Measurements from ENCODE around the gene MAP7D3.
"Not testable (repeated sequence)": the region's sequence is repeated elsewhere in the genome, so short reads cannot be mapped to it uniquely, and the experiment has no call there.

The MAP7D3 gene, protein sequence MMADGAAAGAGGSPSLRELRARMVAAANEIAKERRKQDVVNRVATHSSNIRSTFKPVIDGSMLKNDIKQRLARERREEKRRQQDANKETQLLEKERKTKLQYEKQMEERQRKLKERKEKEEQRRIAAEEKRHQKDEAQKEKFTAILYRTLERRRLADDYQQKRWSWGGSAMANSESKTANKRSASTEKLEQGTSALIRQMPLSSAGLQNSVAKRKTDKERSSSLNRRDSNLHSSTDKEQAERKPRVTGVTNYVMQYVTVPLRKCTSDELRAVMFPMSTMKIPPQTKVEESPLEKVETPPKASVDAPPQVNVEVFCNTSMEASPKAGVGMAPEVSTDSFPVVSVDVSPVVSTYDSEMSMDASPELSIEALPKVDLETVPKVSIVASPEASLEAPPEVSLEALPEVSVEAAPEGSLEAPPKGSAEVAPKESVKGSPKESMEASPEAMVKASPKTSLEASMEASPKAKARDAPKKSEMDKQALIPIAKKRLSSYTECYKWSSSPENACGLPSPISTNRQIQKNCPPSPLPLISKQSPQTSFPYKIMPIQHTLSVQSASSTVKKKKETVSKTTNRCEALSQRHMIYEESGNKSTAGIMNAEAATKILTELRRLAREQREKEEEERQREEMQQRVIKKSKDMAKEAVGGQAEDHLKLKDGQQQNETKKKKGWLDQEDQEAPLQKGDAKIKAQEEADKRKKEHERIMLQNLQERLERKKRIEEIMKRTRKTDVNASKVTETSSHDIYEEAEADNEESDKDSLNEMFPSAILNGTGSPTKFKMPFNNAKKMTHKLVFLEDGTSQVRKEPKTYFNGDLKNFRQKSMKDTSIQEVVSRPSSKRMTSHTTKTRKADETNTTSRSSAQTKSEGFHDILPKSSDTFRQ

DNA sequence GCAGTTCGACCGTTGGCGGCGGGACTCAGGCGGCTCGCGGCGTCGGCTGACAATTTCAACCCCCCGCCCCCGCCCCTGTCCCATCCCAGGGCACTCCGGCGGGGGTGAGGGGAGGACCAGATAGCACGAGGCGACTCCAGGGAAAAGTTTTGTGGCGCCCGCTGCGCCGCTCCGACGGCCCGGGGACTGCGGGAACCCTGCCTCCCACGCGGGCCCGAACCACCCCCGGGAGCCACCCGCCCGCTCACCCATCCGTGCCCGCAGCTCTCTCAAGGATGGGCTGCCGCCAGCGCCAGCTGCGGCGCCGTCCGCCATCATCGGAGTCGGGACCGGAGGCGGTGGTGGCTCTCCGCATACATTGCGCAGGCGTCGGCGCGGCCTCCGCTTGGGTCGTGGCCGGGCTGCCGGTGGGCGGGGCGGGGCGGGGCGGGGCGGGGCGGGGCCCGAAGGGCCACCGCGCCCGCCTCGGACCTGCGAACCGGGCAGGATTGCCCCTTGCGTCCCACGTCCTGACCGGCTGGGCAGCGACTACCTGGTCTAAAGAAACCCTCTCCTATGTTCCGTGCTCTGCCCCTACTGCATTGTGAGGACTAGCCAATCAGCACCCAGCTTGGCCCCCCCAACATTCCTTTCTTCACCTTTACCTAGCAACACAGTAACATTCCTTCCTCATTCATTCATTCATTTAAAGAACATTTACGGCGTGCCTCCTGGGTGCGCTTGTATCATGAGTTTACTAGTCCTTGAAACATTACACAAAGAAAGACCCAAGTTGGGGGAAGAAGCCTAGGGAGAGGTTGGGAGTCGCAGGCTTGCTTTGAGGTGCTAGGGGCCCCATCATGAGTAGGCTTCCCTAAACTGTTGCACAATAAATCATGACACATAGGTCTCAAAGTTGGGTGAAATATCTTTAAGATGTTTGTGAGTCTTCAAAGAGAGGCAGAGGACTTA, at the start of gene MAP7D3:
TSS of gene MAP7D3 (minus strand) at position 360 of the 951 bp plus-strand sequence. CDS start at position 318, 42 bp downstream.
- Histone ChIP-seq H3K9ac (ENCODE audit: low read length) (peak within 1 kb of the TSS; percentile 86), H3K9me3 (ENCODE audit: control insufficient read depth, low read length) (no peaks in the 10 kb centered on the region), H3K36me3 (ENCODE audit: control insufficient read depth, insufficient read depth, low read length, severe bottlenecking) (no peaks in the 10 kb centered on the region), H3K4me1 (ENCODE audit: control insufficient read depth, insufficient read depth, low read length) (peaks cover 12% of the 10 kb centered on the region), H3K4me3 (ENCODE audit: low read length) (peak within 1 kb of the TSS; percentile 85), H3K27me3 (replicated peaks; ENCODE audit: control insufficient read depth, insufficient read depth, low read length) (peaks cover 7% of the 10 kb centered on the region)
- peak; percentile 79 for DNase-seq (ENCODE audit: low read depth)

DNA sequence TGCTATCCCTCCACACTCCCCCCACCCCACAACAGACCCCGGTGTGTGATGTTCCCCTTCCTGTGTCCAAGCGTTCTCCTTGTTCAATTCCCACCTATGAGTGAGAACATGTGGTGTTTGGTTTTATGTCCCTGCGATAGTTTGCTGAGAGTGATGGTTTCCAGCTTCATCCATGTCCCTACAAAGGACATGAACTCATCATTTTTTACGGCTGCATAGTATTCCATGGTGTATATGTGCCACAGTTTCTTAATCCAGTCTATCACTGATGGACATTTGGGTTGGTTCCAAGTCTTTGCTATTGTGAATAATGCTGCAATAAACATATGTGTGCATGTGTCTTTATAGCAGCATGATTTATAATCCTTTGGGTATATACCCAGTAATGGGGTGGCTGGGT, 49.5 kb upstream of the MAP7D3 start, which contains the start of gene ADGRG4:
TSS of gene ADGRG4 (plus strand) at position 243 of the 400 bp plus-strand sequence. CDS start 7,815 bp downstream, outside the sequence.
- peaks cover 27% of the 10 kb centered on the region for H3K27me3 ChIP-seq (replicated peaks; ENCODE audit: control insufficient read depth, insufficient read depth, low read length)

DNA sequence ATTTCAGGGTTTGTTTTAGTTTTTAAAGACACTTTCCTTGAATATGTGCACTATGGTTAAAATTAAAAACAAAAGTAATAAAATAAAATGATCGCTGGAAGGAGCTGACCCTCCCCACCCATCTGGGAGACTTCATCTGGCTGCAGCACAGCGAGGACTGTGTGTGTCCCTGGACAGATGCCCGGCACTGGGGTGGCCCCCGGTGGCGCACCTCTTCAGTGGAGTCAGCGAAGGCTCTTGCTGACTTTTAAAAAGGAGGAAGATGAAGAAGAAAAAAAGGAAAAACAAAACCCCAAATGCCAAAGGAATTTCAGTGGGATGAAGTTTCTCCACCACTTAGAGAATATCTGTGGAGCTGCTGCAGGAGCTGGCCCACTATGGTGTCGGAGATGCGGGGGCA, 44.2 kb upstream of the MAP7D3 start:
- Histone ChIP-seq H3K4me3 (ENCODE audit: low read length) (no peak overlapping the region), H3K9me3 (ENCODE audit: control insufficient read depth, low read length) (no peaks in the 10 kb centered on the region), H3K36me3 (ENCODE audit: control insufficient read depth, insufficient read depth, low read length, severe bottlenecking) (no peaks in the 10 kb centered on the region), H3K27me3 (replicated peaks; ENCODE audit: control insufficient read depth, insufficient read depth, low read length) (peaks cover 22% of the 10 kb centered on the region), H3K4me1 (ENCODE audit: control insufficient read depth, insufficient read depth, low read length) (no peaks in the 10 kb centered on the region), H3K9ac (ENCODE audit: low read length) (no peak overlapping the region)
- DNase-seq (ENCODE audit: low read depth): no peak

More for the DNA sequence above, 49.5 kb upstream of the MAP7D3 start, which contains the start of gene ADGRG4:
- H3K9ac ChIP-seq (ENCODE audit: low read length); H3K4me3 ChIP-seq (ENCODE audit: low read length); H3K36me3 ChIP-seq (ENCODE audit: control insufficient read depth, insufficient read depth, low read length, severe bottlenecking); H3K9me3 ChIP-seq (ENCODE audit: control insufficient read depth, low read length); H3K4me1 ChIP-seq (ENCODE audit: control insufficient read depth, insufficient read depth, low read length); DNase-seq (ENCODE audit: low read depth): not testable (repeated sequence)

DNA sequence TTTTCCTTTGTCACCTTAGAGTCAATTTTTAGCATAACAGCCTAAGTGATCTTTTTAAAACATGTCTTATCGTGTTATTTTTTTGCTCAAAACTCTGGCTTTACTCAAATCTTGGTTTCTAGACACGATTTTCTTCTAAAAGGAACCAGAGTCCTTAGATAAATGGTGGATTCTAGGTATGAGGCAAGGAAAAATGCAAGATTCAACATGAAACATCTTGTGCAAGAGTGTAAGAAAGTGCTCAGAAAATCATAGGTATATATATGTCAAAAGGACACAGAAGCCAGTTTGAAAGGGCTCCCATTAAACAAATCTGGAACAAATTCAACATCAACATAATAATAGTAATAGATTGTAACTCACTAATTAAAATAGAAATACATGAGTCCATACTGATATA, 41.5 kb upstream of the MAP7D3 start:
- no peaks in the 10 kb centered on the region for H3K4me1 ChIP-seq (ENCODE audit: control insufficient read depth, insufficient read depth, low read length)

DNA sequence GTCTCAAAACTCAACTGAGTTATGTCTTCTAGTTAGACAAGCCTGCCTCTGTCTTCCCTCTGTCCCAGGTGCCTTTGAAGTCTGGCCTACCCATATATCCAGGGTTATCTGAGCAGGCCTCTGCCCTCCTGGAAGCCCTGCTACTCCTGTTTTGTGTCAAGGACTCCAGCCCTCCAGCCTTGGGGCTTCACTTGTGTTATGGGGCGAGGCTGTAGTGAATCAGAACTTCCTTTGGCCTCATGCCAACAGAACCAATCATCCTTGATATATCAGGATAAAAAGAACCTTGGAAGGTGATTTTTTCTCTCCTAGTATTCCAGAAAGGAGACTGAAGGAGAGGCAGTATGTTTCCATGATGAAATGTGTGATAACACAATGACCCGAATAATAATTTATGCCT, 40.6 kb upstream of the MAP7D3 start:
- no peak for DNase-seq (ENCODE audit: low read depth)
- no peaks in the 10 kb centered on the region for H3K4me1 ChIP-seq (ENCODE audit: control insufficient read depth, insufficient read depth, low read length)
- peaks cover 26% of the 10 kb centered on the region for H3K27me3 ChIP-seq (replicated peaks; ENCODE audit: control insufficient read depth, insufficient read depth, low read length)
- H3K36me3 ChIP-seq (ENCODE audit: control insufficient read depth, insufficient read depth, low read length, severe bottlenecking): no peaks in the 10 kb centered on the region
- peaks cover under 1% of the 10 kb centered on the region for H3K9me3 ChIP-seq (ENCODE audit: control insufficient read depth, low read length)
- no peak overlapping the region for H3K4me3 ChIP-seq (ENCODE audit: low read length)
- no peak overlapping the region for H3K9ac ChIP-seq (ENCODE audit: low read length)

More for the DNA sequence above, 41.5 kb upstream of the MAP7D3 start:
- DNase-seq (ENCODE audit: low read depth): no peak
- Histone ChIP-seq H3K36me3 (ENCODE audit: control insufficient read depth, insufficient read depth, low read length, severe bottlenecking) (no peaks in the 10 kb centered on the region), H3K9me3 (ENCODE audit: control insufficient read depth, low read length) (no peaks in the 10 kb centered on the region), H3K27me3 (replicated peaks; ENCODE audit: control insufficient read depth, insufficient read depth, low read length) (peaks cover 26% of the 10 kb centered on the region), H3K4me3 (ENCODE audit: low read length) (no peak overlapping the region), H3K9ac (ENCODE audit: low read length) (no peak overlapping the region)

DNA sequence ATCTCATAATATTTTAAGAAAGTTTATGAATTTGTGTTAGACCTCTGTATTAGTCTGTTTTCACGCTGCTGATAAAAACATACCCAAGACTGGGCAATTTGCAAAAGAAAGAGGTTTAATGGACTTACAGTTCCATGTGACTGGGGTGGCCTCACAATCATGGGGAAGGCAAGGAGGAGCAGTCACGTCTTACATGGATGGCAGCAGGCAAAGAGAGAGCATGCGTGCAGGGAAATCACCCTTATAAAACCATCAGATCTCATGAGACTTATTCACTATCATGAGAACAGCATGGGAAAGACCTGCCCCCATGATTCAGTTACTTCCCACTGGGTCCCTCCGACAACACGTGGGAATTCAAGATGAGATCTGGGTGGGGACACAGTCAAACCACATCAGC, 35.2 kb upstream of the MAP7D3 start:
- H3K4me3 ChIP-seq (ENCODE audit: low read length); H3K27me3 ChIP-seq (replicated peaks; ENCODE audit: control insufficient read depth, insufficient read depth, low read length); H3K36me3 ChIP-seq (ENCODE audit: control insufficient read depth, insufficient read depth, low read length, severe bottlenecking); DNase-seq (ENCODE audit: low read depth); H3K9ac ChIP-seq (ENCODE audit: low read length); H3K4me1 ChIP-seq (ENCODE audit: control insufficient read depth, insufficient read depth, low read length); H3K9me3 ChIP-seq (ENCODE audit: control insufficient read depth, low read length): not testable (repeated sequence)

DNA sequence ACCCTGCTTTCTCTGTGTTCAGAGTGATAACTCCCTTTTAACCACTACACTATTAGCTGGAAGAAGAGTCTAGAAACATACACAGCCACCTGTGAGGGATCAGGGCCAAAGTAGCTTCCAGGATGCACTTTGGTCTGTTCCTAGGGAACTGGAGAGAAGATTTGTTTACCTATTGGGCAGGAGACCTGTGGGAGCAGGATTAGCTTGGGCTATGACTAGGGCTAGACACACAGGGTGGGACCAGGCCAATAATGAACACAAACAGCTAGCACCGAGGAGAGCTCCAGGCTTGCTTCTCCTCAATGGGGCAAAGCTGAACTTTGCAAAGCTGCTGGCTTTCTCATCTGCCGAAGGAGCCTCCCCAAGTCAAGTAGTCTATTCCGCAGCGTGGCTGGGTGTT, 24.4 kb upstream of the MAP7D3 start:
- H3K4me3 ChIP-seq (ENCODE audit: low read length): no peak overlapping the region
- H3K9me3 ChIP-seq (ENCODE audit: control insufficient read depth, low read length): no peaks in the 10 kb centered on the region
- H3K4me1 ChIP-seq (ENCODE audit: control insufficient read depth, insufficient read depth, low read length): peaks cover 2% of the 10 kb centered on the region
- no peak overlapping the region for H3K9ac ChIP-seq (ENCODE audit: low read length)
- peaks cover 32% of the 10 kb centered on the region for H3K27me3 ChIP-seq (replicated peaks; ENCODE audit: control insufficient read depth, insufficient read depth, low read length)
- H3K36me3 ChIP-seq (ENCODE audit: control insufficient read depth, insufficient read depth, low read length, severe bottlenecking): no peaks in the 10 kb centered on the region
- DNase-seq (ENCODE audit: low read depth): no peak

DNA sequence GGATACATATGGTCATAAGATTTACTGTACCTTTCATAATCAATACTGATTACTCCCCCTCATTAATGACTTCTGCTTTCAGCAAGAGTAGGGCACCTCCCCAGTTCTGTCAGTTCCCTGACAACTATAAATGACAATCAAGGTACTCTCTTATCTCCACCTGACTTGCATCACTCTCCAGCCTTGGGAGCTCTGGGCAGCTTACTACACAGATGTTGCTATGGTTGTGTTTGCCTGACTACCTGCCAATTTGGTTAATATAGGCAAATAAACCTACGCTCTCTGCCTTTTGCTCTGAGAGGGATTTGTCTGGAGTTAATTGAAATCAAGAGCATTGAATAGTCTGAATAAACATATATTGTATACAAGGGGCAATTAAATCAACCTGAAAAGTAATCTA, 22.8 kb upstream of the MAP7D3 start:
- Histone ChIP-seq H3K9ac (ENCODE audit: low read length) (no peak overlapping the region), H3K36me3 (ENCODE audit: control insufficient read depth, insufficient read depth, low read length, severe bottlenecking) (no peaks in the 10 kb centered on the region), H3K4me1 (ENCODE audit: control insufficient read depth, insufficient read depth, low read length) (peaks cover 2% of the 10 kb centered on the region), H3K9me3 (ENCODE audit: control insufficient read depth, low read length) (no peaks in the 10 kb centered on the region), H3K4me3 (ENCODE audit: low read length) (no peak overlapping the region), H3K27me3 (replicated peaks; ENCODE audit: control insufficient read depth, insufficient read depth, low read length) (peaks cover 21% of the 10 kb centered on the region)
- no peak for DNase-seq (ENCODE audit: low read depth)

DNA sequence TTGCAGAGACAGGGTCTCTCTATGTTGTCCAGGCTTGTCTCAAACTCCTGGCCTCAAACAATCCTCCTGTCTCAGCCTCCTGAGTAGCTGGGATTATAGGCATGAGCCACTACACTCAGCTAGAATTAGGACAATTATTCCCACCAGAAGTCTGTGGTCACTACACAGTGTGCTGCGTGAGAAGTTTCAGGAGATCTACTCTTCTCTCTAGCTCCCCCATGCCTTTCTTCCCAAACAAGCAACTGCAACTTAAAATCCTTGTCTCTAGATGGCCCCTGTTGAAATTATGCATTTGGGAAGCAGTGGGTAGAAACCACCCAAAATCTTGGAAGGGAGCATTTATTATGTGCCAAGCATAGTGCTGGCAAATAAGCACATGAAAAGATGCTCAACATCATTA, 21.1 kb upstream of the MAP7D3 start:
- Histone ChIP-seq H3K9me3 (ENCODE audit: control insufficient read depth, low read length) (no peaks in the 10 kb centered on the region), H3K36me3 (ENCODE audit: control insufficient read depth, insufficient read depth, low read length, severe bottlenecking) (no peaks in the 10 kb centered on the region), H3K4me1 (ENCODE audit: control insufficient read depth, insufficient read depth, low read length) (peaks cover 2% of the 10 kb centered on the region), H3K27me3 (replicated peaks; ENCODE audit: control insufficient read depth, insufficient read depth, low read length) (peaks cover 7% of the 10 kb centered on the region), H3K4me3 (ENCODE audit: low read length) (no peak overlapping the region), H3K9ac (ENCODE audit: low read length) (no peak overlapping the region)
- no peak for DNase-seq (ENCODE audit: low read depth)

DNA sequence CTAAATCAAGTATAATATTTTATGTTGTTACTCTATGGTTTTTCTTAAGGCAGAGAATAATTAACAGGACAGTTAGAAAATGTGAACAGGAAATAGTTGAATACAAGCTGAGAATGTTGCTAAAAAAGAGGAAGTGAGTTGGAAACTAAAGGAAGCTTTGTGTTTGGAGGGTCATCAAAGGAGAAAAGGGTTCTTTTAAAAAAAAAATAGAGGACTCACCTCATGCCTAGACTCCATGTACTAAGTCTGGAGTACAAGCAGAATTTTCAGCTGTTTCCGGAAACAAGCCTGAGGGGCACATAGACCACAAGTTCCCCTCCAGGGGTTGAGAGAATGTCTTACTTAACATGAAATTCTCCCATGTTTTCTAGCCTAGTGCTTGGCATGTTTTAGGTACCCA, 20.1 kb upstream of the MAP7D3 start:
- no peak overlapping the region for H3K4me3 ChIP-seq (ENCODE audit: low read length)
- no peaks in the 10 kb centered on the region for H3K9me3 ChIP-seq (ENCODE audit: control insufficient read depth, low read length)
- H3K9ac ChIP-seq (ENCODE audit: low read length): no peak overlapping the region
- no peaks in the 10 kb centered on the region for H3K36me3 ChIP-seq (ENCODE audit: control insufficient read depth, insufficient read depth, low read length, severe bottlenecking)
- H3K27me3 ChIP-seq (replicated peaks; ENCODE audit: control insufficient read depth, insufficient read depth, low read length): peaks cover 6% of the 10 kb centered on the region
- no peak for DNase-seq (ENCODE audit: low read depth)
- peaks cover 2% of the 10 kb centered on the region for H3K4me1 ChIP-seq (ENCODE audit: control insufficient read depth, insufficient read depth, low read length)

Measured in adipocyte (in vitro differentiated cells).